ENCODE data around the gene TDRD12.

GRCh38 chr19:32859591-32859990, 140.0 kb downstream of the TDRD12 start:
- TF ChIP-seq CTCF (optimal IDR thresholded peaks at IDR 0.05 in 1 of 3, IDR thresholded peaks at IDR 0.05 in 1 of 3, conservative IDR thresholded peaks at IDR 0.05 in 1 of 3; ENCODE audit: extremely low read depth in 1 of 3, insufficient read depth in 2 of 3, low read length in 3 of 3) (no peak), EZH2 (IDR thresholded peaks at IDR 0.05; ENCODE audit: low read length) (no peak)
